HepG2 (cell line): ENCODE results near the gene KLF7. TPM values are rescaled to one million over a fixed set of nuclear protein-coding genes. Genes with fewer than 3 reads are reported as not detected.

Experiments used
- ATAC-seq: fragments of 200-7000 bp; cut with Tn5 transposase; 3 replicates; pipeline ENCODE4 v1.9.1; 2020; ENCODE audit warnings: mild to moderate bottlenecking, moderate library complexity
- BruUV-seq: library from RNA; stranded (reverse); fragments of 400-500 nt; replicated peaks from 2 replicates; lab custom pipeline; 2021; lab: Mats Ljungman, UMichigan
- CTCF ChIA-PET: fragments of 300-600 bp; formaldehyde crosslinking; extraction: SDS; loops from one replicate; lab custom pipeline; 2021; ENCODE audit warnings: low total read pairs, inconsistent platforms, low intra/inter-chr PET ratio; lab: Yijun Ruan, JAX
- POLR2A ChIA-PET: fragments of 350-600 bp; sonication (Branson Sonifier 250); formaldehyde crosslinking; loops from one replicate; lab custom pipeline; 2020; ENCODE audit warnings: antibody characterized with exemption, inconsistent platforms; lab: Yijun Ruan, JAX
- DNase-seq: peaks from one replicate; pipeline ENCODE4 v3.0.0-alpha.2; 2015; ENCODE audit warnings: low spot score
- FAIRE-seq: peaks from 3 replicates; lab custom pipeline; 2011; peaks lifted over from hg19 to GRCh38; lab: Jason Lieb, UNC
- H2AFZ ChIP-seq: one replicate; pipeline ENCODE4 v1.6.1; 2011; ENCODE audit warnings: low read length, inconsistent platforms
- H3K27ac ChIP-seq: fragments of 300-600 bp; 3 replicates; pipeline ENCODE4 v1.8.0; 2011; ENCODE audit warnings: mixed run types, mild to moderate bottlenecking, mixed read lengths, low read length, inconsistent platforms; ENCODE audit not compliant: insufficient read depth; ENCODE audit errors: extremely low read length
- H3K27me3 ChIP-seq, 2 experiments: fragments of 200-600 bp in 1 of 2; 2 replicates in 1 of 2; 3 replicates in 1 of 2; pipeline versions ENCODE4 v1.6.0 to v1.8.0; 2011; ENCODE audit warnings: low read length in 2 of 2, mild to moderate bottlenecking in 2 of 2, moderate library complexity in 2 of 2, inconsistent platforms in 1 of 2; ENCODE audit not compliant: insufficient read depth in 2 of 2, control insufficient read depth in 1 of 2
- H3K36me3 ChIP-seq, 2 experiments: fragments of 200-600 bp in 1 of 2; replicated peaks in 1 of 2; 2 replicates in 1 of 2; 3 replicates in 1 of 2; pipeline versions ENCODE4 v1.5.1 to v1.8.0; 2011; ENCODE audit warnings: low read length in 2 of 2, inconsistent platforms in 1 of 2; ENCODE audit not compliant: insufficient read depth in 2 of 2, control insufficient read depth in 1 of 2
- H3K4me1 ChIP-seq: 2 replicates; pipeline ENCODE4 v1.5.1; 2012; ENCODE audit warnings: low read length, inconsistent platforms; ENCODE audit not compliant: insufficient read depth
- H3K4me2 ChIP-seq: 2 replicates; pipeline ENCODE4 v1.6.0; 2011; ENCODE audit warnings: low read depth, low read length, inconsistent platforms
- H3K4me3 ChIP-seq, 3 experiments: fragments of 200-600 bp in 1 of 3; sonication (generic), shearing (Covaris generic) in 1 of 3; replicated peaks in 1 of 3; 2 replicates each; pipeline ENCODE4 v1.5.1; 2011 to 2016; ENCODE audit warnings: low read length in 3 of 3, inconsistent platforms in 2 of 3, low read depth in 2 of 3, mild to moderate bottlenecking in 2 of 3, control low read depth in 1 of 3, mixed read lengths in 1 of 3; ENCODE audit not compliant: insufficient read depth in 1 of 3
- H3K79me2 ChIP-seq: one replicate; pipeline ENCODE4 v1.6.1; 2011; ENCODE audit warnings: low read length, inconsistent platforms; ENCODE audit not compliant: insufficient read depth
- H3K9ac ChIP-seq: 2 replicates; pipeline ENCODE4 v1.6.0; 2011; ENCODE audit warnings: mild to moderate bottlenecking, low read depth, low read length, inconsistent platforms; ENCODE audit not compliant: insufficient read depth
- H3K9me3 ChIP-seq: 2 replicates; pipeline ENCODE4 v1.5.1; 2012; ENCODE audit warnings: mild to moderate bottlenecking, low read length
- H4K20me1 ChIP-seq: 2 replicates; pipeline ENCODE4 v1.6.0; 2011; ENCODE audit warnings: inconsistent platforms, mild to moderate bottlenecking, low read length, moderate library complexity; ENCODE audit not compliant: insufficient read depth
- BRD4 ChIP-seq: sonication (generic); formaldehyde crosslinking; IDR thresholded peaks from 2 replicates; pipeline ENCODE4 v1.4.0; 2020; ENCODE audit warnings: missing genetic modification reagents
- CAMTA2 ChIP-seq: sonication (generic); formaldehyde crosslinking; IDR thresholded peaks from 2 replicates; pipeline ENCODE4 v1.4.0; 2020; ENCODE audit warnings: mild to moderate bottlenecking, missing genetic modification reagents, borderline replicate concordance
- FOXJ3 ChIP-seq: sonication (generic); formaldehyde crosslinking; IDR thresholded peaks from 2 replicates; pipeline ENCODE4 v1.4.0; 2020; ENCODE audit warnings: missing genetic modification reagents, mild to moderate bottlenecking, borderline replicate concordance
- MAFK ChIP-seq, 2 experiments: IDR thresholded peaks in 1 of 2; conservative IDR thresholded peaks in 1 of 2; 2 replicates each; pipeline ENCODE4 v1.6.1; 2011; ENCODE audit warnings: improper control_type of control experiment in 2 of 2, low read length in 2 of 2
- MXI1 ChIP-seq: IDR thresholded peaks from 3 replicates; pipeline ENCODE4 v1.6.1; 2012; ENCODE audit warnings: low read depth, low read length, inconsistent platforms, borderline replicate concordance
- RCOR2 ChIP-seq: IDR thresholded peaks from 2 replicates; pipeline ENCODE4 v1.6.1; 2016; ENCODE audit warnings: missing biosample characterization, missing genetic modification reagents
- SRY ChIP-seq: sonication (generic); formaldehyde crosslinking; IDR thresholded peaks from 2 replicates; pipeline ENCODE4 v1.8.0; 2022; ENCODE audit warnings: mild to moderate bottlenecking, missing genetic modification reagents
- ZNF496 ChIP-seq: sonication (generic); formaldehyde crosslinking; IDR thresholded peaks from 2 replicates; pipeline ENCODE4 v1.8.1; 2023; ENCODE audit warnings: mild to moderate bottlenecking, moderate library complexity, missing genetic modification reagents; ENCODE audit not compliant: insufficient replicate concordance
- ZNF674 ChIP-seq: sonication (generic); formaldehyde crosslinking; IDR thresholded peaks from 2 replicates; pipeline ENCODE4 v1.5.0; 2020; ENCODE audit warnings: low read depth, mild to moderate bottlenecking, missing genetic modification reagents
- ZNF792 ChIP-seq: IDR thresholded peaks from 2 replicates; pipeline ENCODE4 v1.6.1; 2016
- ZNF839 ChIP-seq: sonication (generic); formaldehyde crosslinking; IDR thresholded peaks from 2 replicates; pipeline ENCODE4 v1.4.0; 2020; ENCODE audit warnings: missing genetic modification reagents, mild to moderate bottlenecking, borderline replicate concordance
- ZSCAN5A ChIP-seq: sonication (generic); formaldehyde crosslinking; IDR thresholded peaks from 2 replicates; pipeline ENCODE4 v1.8.0; 2022; ENCODE audit warnings: mild to moderate bottlenecking, missing genetic modification reagents, borderline replicate concordance
- WGBS: methylation state at CpG from one replicate; pipeline ENCODE4 v1.1.6; 2017; ENCODE audit warnings: low lambda C conversion rate; 5-methylcytosine and 5-hydroxymethylcytosine counted together
- in situ Hi-C: cut with HindIII; loops from 2 replicates; pipeline ENCODE4 v1.10.0; 2017; ENCODE audit warnings: low pct_unique_long_range_greater_than_20kb; ENCODE audit not compliant: extremely low pct_ligation_motif_present
- intact Hi-C: fragments of 100-400 bp; cut with micrococcal nuclease; formaldehyde crosslinking; loops from one replicate; pipeline ENCODE4 v1.10.0; 2022; ENCODE audit not compliant: unreplicated experiment
- polyA plus RNA-seq, 8 experiments: library from polyadenylated mRNA; depleted of rRNA in 3 of 8; stranded (reverse) in 7 of 8; unstranded in 1 of 8; fragments of >200 nt; fragmentation: Illumina TruSeq in 4 of 8; extraction: Trizol in 4 of 8; gene quantifications; 2 replicates each; pipeline versions ENCODE4 v1.2.1 to v1.2.3, GENCODE V29; 2011 to 2016; ENCODE audit warnings: low read depth in 4 of 8, missing spikeins in 1 of 8, mixed read lengths in 1 of 8; ENCODE audit not compliant: insufficient read depth in 1 of 8
- total RNA-seq, 5 experiments: library from RNA; depleted of rRNA; stranded (reverse); fragments of >200 nt; fragmentation: Illumina TruSeq; extraction: Trizol; gene quantifications; 2 replicates each; pipeline ENCODE4 v1.2.3, GENCODE V29; 2016; ENCODE audit warnings: low read depth in 1 of 5

Gene KLF7
- total and polyA plus RNA-seq, 2 of the 13 experiments (the other 11 are each of a cell fraction or from before 2014, with no cell fraction given), result 2.6 to 5.4 TPM

- WGBS, result 89% methylated on average over 9 of the region's 9 CpGs
- no peak overlapping the region for H3K4me3 ChIP-seq
- DNase-seq (no peak), ATAC-seq (no peak), FAIRE-seq (no peak)
- ChIA-PET POLR2A (no interaction called here), CTCF (no interaction called here)
- intact Hi-C loops (no loop called here), in situ Hi-C loops (no loop called here)
- H2AFZ ChIP-seq, result no peak overlapping the region
- H3K27me3 ChIP-seq, result no peaks in the 10 kb centered on the region
- H3K79me2 ChIP-seq, result no peaks in the 10 kb centered on the region
- no peaks in the 10 kb centered on the region for H4K20me1 ChIP-seq
- H3K4me1 ChIP-seq, result peaks cover 25% of the 10 kb centered on the region
- no peak overlapping the region for H3K4me2 ChIP-seq
- H3K9ac ChIP-seq, result no peak overlapping the region
- no peaks in the 10 kb centered on the region for H3K9me3 ChIP-seq
- no peak overlapping the region for H3K27ac ChIP-seq
- no TSS peak for BruUV-seq
- TF ChIP-seq BRD4 (CRISPR knock-in tag) (no peak), RCOR2 (CRISPR knock-in tag) (no peak), CAMTA2 (CRISPR knock-in tag) (no peak), ZSCAN5A (no peak)
- no peaks in the 10 kb centered on the region for H3K36me3 ChIP-seq
Measured at GRCh38 chr2:207138627-207139297, 27.0 kb downstream of the KLF7 start.

DNA sequence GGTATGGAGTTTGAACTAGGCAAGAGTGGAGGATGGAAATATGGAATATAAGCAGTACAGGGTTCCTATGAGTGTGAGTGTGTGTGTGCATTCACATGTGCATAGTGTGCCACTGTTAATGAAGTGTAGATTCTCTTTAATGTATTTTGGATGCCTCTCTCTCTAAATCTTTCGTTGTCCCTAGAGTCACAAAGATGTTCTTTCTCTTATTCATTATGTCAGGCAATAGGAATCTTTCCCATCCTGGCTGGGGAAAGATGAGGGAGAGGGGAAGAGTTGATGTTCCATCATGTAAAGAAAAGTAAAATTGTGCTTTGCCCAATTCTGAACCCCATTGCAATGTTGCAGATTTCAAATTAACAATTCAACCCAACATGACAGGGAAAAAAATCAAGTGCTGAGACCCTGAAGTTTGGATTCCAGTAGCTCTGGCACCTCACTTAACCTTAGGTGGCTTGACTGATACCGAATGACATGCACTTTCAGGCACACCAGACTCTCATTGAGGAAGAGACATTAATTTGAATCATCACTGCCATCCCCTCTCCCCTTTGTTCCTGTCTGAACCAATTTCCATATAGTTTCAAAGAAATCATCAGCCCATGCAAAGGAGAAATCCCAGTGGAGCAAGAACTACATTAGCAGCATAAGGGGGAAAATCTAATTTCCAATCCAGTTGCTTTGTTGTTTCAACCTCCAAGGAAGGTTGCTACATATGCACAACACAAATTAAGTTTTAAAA lies 28.0 kb downstream of the KLF7 start:
- CTCF ChIA-PET, result no interaction called here
- H3K27me3 ChIP-seq, result no peaks in the 10 kb centered on the region
- H4K20me1 ChIP-seq, result no peaks in the 10 kb centered on the region
- H3K36me3 ChIP-seq, result no peaks in the 10 kb centered on the region
- H3K4me3 ChIP-seq, result no peak overlapping the region
- no peaks in the 10 kb centered on the region for H3K79me2 ChIP-seq
- DNase-seq, result no peak
- H3K9ac ChIP-seq, result no peak overlapping the region
- ATAC-seq, result no peak
- H3K27ac ChIP-seq, result no peak overlapping the region
- no peak for FAIRE-seq
- POLR2A ChIA-PET, result no interaction called here
- intact Hi-C loops, result no loop called here
- WGBS, result 89% methylated on average over 2 of the region's 2 CpGs
- no peaks in the 10 kb centered on the region for H3K9me3 ChIP-seq
- H2AFZ ChIP-seq, result no peak overlapping the region
- in situ Hi-C loops, result no loop called here
- no peak overlapping the region for H3K4me2 ChIP-seq
- no TSS peak for BruUV-seq
- TF ChIP-seq SRY (CRISPR knock-in tag) (no peak), MAFK (conservative IDR thresholded peaks at IDR 0.05 in 1 of 2, IDR thresholded peaks at IDR 0.05 in 1 of 2; ENCODE audit: low read length in 2 of 2) (no peak), RCOR2 (CRISPR knock-in tag) (no peak), ZNF792 (CRISPR knock-in tag) (no peak), MXI1 (no peak), FOXJ3 (no peak), ZNF839 (no peak), ZNF674 (no peak), ZNF496 (no peak)
- peaks cover 21% of the 10 kb centered on the region for H3K4me1 ChIP-seq
